ENCODE data around the gene ZNF236. TPM values are rescaled to one million over a fixed set of nuclear protein-coding genes. Genes with fewer than 3 reads are reported as not detected.

The ZNF236 gene
- total and polyA plus RNA-seq, 2 of the 8 experiments (the other 6 are each of a cell fraction or from before 2014, with no cell fraction given) = 6.7 to 14.5 TPM

- Histone ChIP-seq H2BK15ac (ENCODE audit: low read length) (no peak overlapping the region), H2AK5ac (ENCODE audit: low read depth, low read length) (no peak overlapping the region), H2BK5ac (ENCODE audit: low read depth, low read length) (no peak overlapping the region), H3K27ac (ENCODE audit: low read depth, low read length) (no peak overlapping the region), H3K4me2 (ENCODE audit: insufficient read depth in 1 of 2, low read depth in 2 of 2, low read length in 2 of 2) (no peak overlapping the region), H3K14ac (ENCODE audit: insufficient read length) (no peak overlapping the region), H3K27me3 (replicated peaks in 1 of 4; ENCODE audit: control insufficient read depth in 3 of 4, extremely low read depth in 1 of 4, insufficient read depth in 3 of 4, low read length in 3 of 4) (no peaks in the 10 kb centered on the region), H4K5ac (ENCODE audit: insufficient read length, low read depth, low read length) (no peak overlapping the region), H3K18ac (ENCODE audit: extremely low read depth, low read length) (no peak overlapping the region), H4K20me1 (replicated peaks in 1 of 2; ENCODE audit: control insufficient read depth in 1 of 2, insufficient read depth in 2 of 2, low read length in 2 of 2) (no peaks in the 10 kb centered on the region), H3K23me2 (ENCODE audit: low read depth, low read length) (no peaks in the 10 kb centered on the region), H3K36me3 (ENCODE audit: control insufficient read depth in 2 of 4, insufficient read depth in 4 of 4, low read length in 3 of 4) (no peaks in the 10 kb centered on the region), H3K4me1 (replicated peaks in 1 of 4; ENCODE audit: control insufficient read depth in 3 of 4, insufficient read depth in 4 of 4, low read length in 3 of 4) (peaks cover 0 to 6% (median 5%) of the 10 kb centered on the region in 4 experiments; a peak in 4 of 7 replicates), H2BK20ac (ENCODE audit: low read length) (no peak overlapping the region), H3K4ac (replicated peaks; ENCODE audit: insufficient read length, low read depth, low read length) (no peak overlapping the region), H3K79me1 (ENCODE audit: low read depth, low read length) (no peaks in the 10 kb centered on the region), H4K8ac (ENCODE audit: extremely low read depth, insufficient read depth, low read length) (no peak overlapping the region), H3K4me3 (ENCODE audit: extremely low read depth in 1 of 4, insufficient read depth in 2 of 4, low read depth in 3 of 4, low read length in 4 of 4) (no peak overlapping the region), H3K56ac (replicated peaks; ENCODE audit: insufficient read length, low read depth, low read length) (no peak overlapping the region), H3K79me2 (ENCODE audit: control insufficient read depth in 1 of 2, insufficient read depth in 2 of 2, low read length in 2 of 2) (no peaks in the 10 kb centered on the region), H2BK12ac (ENCODE audit: low read depth, low read length) (no peak overlapping the region), H3K9ac (replicated peaks in 1 of 4; ENCODE audit: extremely low read depth in 1 of 4, low read depth in 3 of 4, low read length in 3 of 4) (no peak overlapping the region), H4K91ac (replicated peaks; ENCODE audit: insufficient read length, low read length) (no peak overlapping the region), H3K9me3 (ENCODE audit: insufficient read depth in 2 of 2, low read depth in 1 of 2, low read length in 1 of 2) (no peaks in the 10 kb centered on the region), H2AFZ (ENCODE audit: low read length) (no peak overlapping the region), H2BK120ac (replicated peaks; ENCODE audit: low read depth, low read length) (no peak overlapping the region), H3K23ac (ENCODE audit: insufficient read length) (no peak overlapping the region)
- ChIA-PET POLR2A (ENCODE audit: partially characterized antibody) (interaction anchor here (0.8 to 1.5 kb wide), 2 partner anchors 29 to 66 kb away, joined by 3 read pairs; no protein-coding TSS in a partner anchor), CTCF (ENCODE audit: partially characterized antibody) (interaction anchor here (0.7 to 3.2 kb wide), 14 partner anchors 10 to 127 kb away, joined by 3 to 20 read pairs (median 4); no protein-coding TSS in a partner anchor)
- no peak for FAIRE-seq
- WGBS, 2 experiments (ENCODE audit: extremely low coverage in 1 of 2, insufficient coverage in 1 of 2, insufficient read length in 1 of 2, insufficient replicate concordance in 2 of 2, low coverage in 1 of 2, low lambda C conversion rate in 2 of 2, missing lambda C conversion rate in 1 of 2) = 93% methylated on average over 7 of the region's 7 CpGs; no CpG with 5 or more reads in 1 of the 2 experiments
- no peak for DNase-seq (ENCODE audit: low read depth in 1 of 2, low spot score in 2 of 2)
- TF ChIP-seq SIX5 (IDR thresholded peaks at IDR 0.05; ENCODE audit: low read depth, low read length) = no peak
- TF ChIP-seq ASH2L (IDR thresholded peaks at IDR 0.05; ENCODE audit: low read length) = no peak
- no peak for TF ChIP-seq PHF8 (conservative IDR thresholded peaks at IDR 0.05; ENCODE audit: low read depth, low read length)
- TF ChIP-seq EGR1 (IDR thresholded peaks at IDR 0.05; ENCODE audit: borderline replicate concordance, low read depth, low read length) = no peak
- no peak for TF ChIP-seq CREB1 (IDR thresholded peaks at IDR 0.05)
- TF ChIP-seq TBP (IDR thresholded peaks at IDR 0.05; ENCODE audit: low read depth, low read length) = no peak
- TF ChIP-seq CHD2 (IDR thresholded peaks at IDR 0.05; ENCODE audit: low read length) = no peak
- TF ChIP-seq TEAD4 (IDR thresholded peaks at IDR 0.05; ENCODE audit: low read depth, low read length) = no peak
- no peak for TF ChIP-seq CHD1 (IDR thresholded peaks at IDR 0.05; ENCODE audit: low read depth, low read length)
- no peak for TF ChIP-seq TAF7 (optimal IDR thresholded peaks at IDR 0.05; ENCODE audit: borderline replicate concordance, low read depth, low read length)
- TF ChIP-seq CTCF (IDR thresholded peaks at IDR 0.05; ENCODE audit: control extremely low read depth in 1 of 3, insufficient read depth in 1 of 3, low read depth in 1 of 3, low read length in 3 of 3) = no peak
- no peak for TF ChIP-seq NANOG (IDR thresholded peaks at IDR 0.05; ENCODE audit: insufficient read depth, low read depth, low read length, poor library complexity, severe bottlenecking)
These were observed 174.1 kb downstream of the ZNF236 start for GRCh38 chr18:76996429-76996828.

All from H1 (cell line).